GM23248 (cell line): ENCODE data around the gene SMIM35.

Source experiments
- EZH2 ChIP-seq: fragments of 200-600 bp; sonication (generic); IDR thresholded peaks from 2 replicates; pipeline ENCODE4 v1.6.1; 2018; ENCODE audit warnings: antibody characterized with exemption, mild to moderate bottlenecking; ENCODE audit not compliant: insufficient read depth, poor library complexity, severe bottlenecking
- EZH2phosphoT487 ChIP-seq: fragments of 200-600 bp; sonication (generic); IDR thresholded peaks from 2 replicates; pipeline ENCODE4 v1.6.1; 2018; ENCODE audit warnings: antibody characterized with exemption, moderate library complexity, mild to moderate bottlenecking, low read depth; ENCODE audit not compliant: insufficient read depth

- no peak for TF ChIP-seq EZH2
- TF ChIP-seq EZH2phosphoT487, result no peak
Observed at GRCh38 chr11:118092907-118093571, 6.3 kb upstream of the SMIM35 start.
